H9 (cell line): Measurements from ENCODE around the gene APOA4. TPM values are rescaled to one million over a fixed set of nuclear protein-coding genes. Genes with fewer than 3 reads are reported as not detected.

Source experiments
- DNase-seq: peaks from one replicate; pipeline ENCODE4 v3.0.0-alpha.2; 2017
- H2AFZ ChIP-seq: one replicate; pipeline ENCODE4 v1.6.1; 2013; ENCODE audit warnings: mild to moderate bottlenecking, low read length, control low read depth, moderate library complexity
- H2AK5ac ChIP-seq: 2 replicates; pipeline ENCODE4 v1.6.1; 2013; ENCODE audit warnings: low read length, control low read depth, mixed read lengths; ENCODE audit not compliant: insufficient read length
- H2BK120ac ChIP-seq: one replicate; pipeline ENCODE4 v1.6.1; 2013; ENCODE audit warnings: low read depth, mild to moderate bottlenecking, low read length, control low read depth, inconsistent platforms; ENCODE audit not compliant: poor library complexity, severe bottlenecking
- H2BK12ac ChIP-seq: 2 replicates; pipeline ENCODE4 v1.6.1; 2013; ENCODE audit warnings: low read length, control low read depth, mixed read lengths, low read depth; ENCODE audit not compliant: insufficient read length
- H2BK15ac ChIP-seq: 2 replicates; pipeline ENCODE4 v1.6.1; 2013; ENCODE audit warnings: low read depth, low read length, control low read depth
- H2BK20ac ChIP-seq: one replicate; pipeline ENCODE4 v1.6.1; 2013; ENCODE audit warnings: low read depth, mild to moderate bottlenecking, low read length, control low read depth, inconsistent platforms; ENCODE audit not compliant: poor library complexity, severe bottlenecking
- H2BK5ac ChIP-seq: 2 replicates; pipeline ENCODE4 v1.6.1; 2013; ENCODE audit warnings: low read length, control low read depth, mixed read lengths; ENCODE audit not compliant: insufficient read length
- H3K14ac ChIP-seq: 2 replicates; pipeline ENCODE4 v1.6.1; 2013; ENCODE audit warnings: low read length, control low read depth; ENCODE audit not compliant: insufficient read depth
- H3K18ac ChIP-seq: 2 replicates; pipeline ENCODE4 v1.6.1; 2013; ENCODE audit warnings: low read depth, mild to moderate bottlenecking, mixed read lengths, low read length, control low read depth; ENCODE audit not compliant: insufficient read length
- H3K23ac ChIP-seq: 2 replicates; pipeline ENCODE4 v1.6.1; 2013; ENCODE audit warnings: low read length, control low read depth, mixed read lengths, low read depth; ENCODE audit not compliant: insufficient read length
- H3K23me2 ChIP-seq: 2 replicates; pipeline ENCODE4 v1.6.1; 2013; ENCODE audit warnings: low read depth, mild to moderate bottlenecking, mixed read lengths, low read length, control low read depth; ENCODE audit not compliant: insufficient read length, poor library complexity, severe bottlenecking
- H3K27ac ChIP-seq: 2 replicates; pipeline ENCODE4 v1.5.1; 2013; ENCODE audit warnings: low read length, control low read depth, mixed read lengths, low read depth; ENCODE audit not compliant: insufficient read length
- H3K27me3 ChIP-seq: 2 replicates; pipeline ENCODE4 v1.6.1; 2013; ENCODE audit warnings: low read length, control low read depth, inconsistent platforms; ENCODE audit not compliant: insufficient read depth
- H3K4ac ChIP-seq: 2 replicates; pipeline ENCODE4 v1.6.1; 2013; ENCODE audit warnings: low read depth, mild to moderate bottlenecking, control low read depth, inconsistent platforms, low read length, moderate library complexity
- H3K4me1 ChIP-seq: 2 replicates; pipeline ENCODE4 v1.6.1; 2013; ENCODE audit warnings: low read length, control low read depth, inconsistent platforms; ENCODE audit not compliant: insufficient read depth
- H3K4me2 ChIP-seq: 2 replicates; pipeline ENCODE4 v1.6.1; 2013; ENCODE audit warnings: low read length, control low read depth, mixed read lengths; ENCODE audit not compliant: insufficient read length, insufficient read depth
- H3K56ac ChIP-seq: 2 replicates; pipeline ENCODE4 v1.6.1; 2013; ENCODE audit warnings: low read depth, mild to moderate bottlenecking, mixed read lengths, low read length, control low read depth; ENCODE audit not compliant: insufficient read length
- H3K79me1 ChIP-seq: 2 replicates; pipeline ENCODE4 v1.6.1; 2013; ENCODE audit warnings: low read depth, mild to moderate bottlenecking, moderate library complexity, low read length, control low read depth, inconsistent platforms; ENCODE audit not compliant: insufficient read depth, poor library complexity, severe bottlenecking
- H3K79me2 ChIP-seq: 2 replicates; pipeline ENCODE4 v1.6.1; 2013; ENCODE audit warnings: low read length, control low read depth, inconsistent platforms; ENCODE audit not compliant: insufficient read depth
- H3K9ac ChIP-seq: 2 replicates; pipeline ENCODE4 v1.6.1; 2013; ENCODE audit warnings: low read length, control low read depth, mixed read lengths; ENCODE audit not compliant: insufficient read length; ENCODE audit errors: extremely low read depth
- H3K9me3 ChIP-seq: one replicate; pipeline ENCODE4 v1.6.1; 2013; ENCODE audit warnings: low read depth, low read length, inconsistent platforms; ENCODE audit not compliant: control insufficient read depth
- H3T11ph ChIP-seq: one replicate; pipeline ENCODE4 v1.6.1; 2013; ENCODE audit warnings: mild to moderate bottlenecking, low read length, control low read depth, inconsistent platforms
- H4K20me1 ChIP-seq: one replicate; pipeline ENCODE4 v1.6.1; 2013; ENCODE audit not compliant: control insufficient read depth, insufficient read length, insufficient read depth
- H4K5ac ChIP-seq: 2 replicates; pipeline ENCODE4 v1.6.1; 2013; ENCODE audit warnings: low read depth, mild to moderate bottlenecking, mixed read lengths, low read length, control low read depth; ENCODE audit not compliant: insufficient read length
- H4K8ac ChIP-seq: replicated peaks from 2 replicates; pipeline ENCODE4 v1.6.1; 2013; ENCODE audit warnings: low read length, control low read depth, mixed read lengths, low read depth; ENCODE audit not compliant: insufficient read length
- H4K91ac ChIP-seq: 2 replicates; pipeline ENCODE4 v1.6.1; 2013; ENCODE audit warnings: low read depth, mild to moderate bottlenecking, moderate library complexity, mixed read lengths, low read length, control low read depth; ENCODE audit not compliant: insufficient read length
- H3K27ac Mint-ChIP-seq, 3 experiments: 2 replicates in 2 of 3; 3 replicates in 1 of 3; pipeline ENCODE4 v1.8.0; 2020 to 2021; ENCODE audit warnings: mixed read lengths in 3 of 3, mild to moderate bottlenecking in 1 of 3, moderate library complexity in 1 of 3
- H3K27me3 Mint-ChIP-seq: 2 replicates; pipeline ENCODE4 v1.8.0; 2021; ENCODE audit warnings: low read depth, mild to moderate bottlenecking, moderate library complexity, mixed read lengths
- H3K36me3 Mint-ChIP-seq, 3 experiments: 2 replicates in 2 of 3; 3 replicates in 1 of 3; pipeline ENCODE4 v1.8.0; 2020 to 2021; ENCODE audit warnings: low read depth in 3 of 3, mixed read lengths in 3 of 3; ENCODE audit not compliant: insufficient read depth in 1 of 3
- H3K4me1 Mint-ChIP-seq, 2 experiments: 2 replicates each; pipeline ENCODE4 v1.8.0; 2020; ENCODE audit warnings: mixed read lengths in 2 of 2
- H3K4me3 Mint-ChIP-seq, 2 experiments: 2 replicates in 1 of 2; 3 replicates in 1 of 2; pipeline ENCODE4 v1.8.0; 2020 to 2021; ENCODE audit warnings: mild to moderate bottlenecking in 2 of 2, mixed read lengths in 2 of 2, moderate library complexity in 1 of 2
- H3K9me3 Mint-ChIP-seq, 2 experiments: 2 replicates in 1 of 2; 3 replicates in 1 of 2; pipeline ENCODE4 v1.8.0; 2020; ENCODE audit warnings: mild to moderate bottlenecking in 2 of 2, mixed read lengths in 2 of 2, moderate library complexity in 1 of 2
- WGBS: extraction: QIAGEN DNeasy Blood & Tissue Kit; methylation state at CpG from one replicate; pipeline ENCODE4 v1.1.7; 2013; ENCODE audit warnings: missing lambda C conversion rate, low lambda C conversion rate, mixed read lengths; ENCODE audit not compliant: insufficient read length; ENCODE audit errors: extremely low coverage; 5-methylcytosine and 5-hydroxymethylcytosine counted together
- total RNA-seq: library from RNA; stranded (reverse); gene quantifications from 2 replicates; pipeline ENCODE4 v1.2.1, GENCODE V29; 2021
- TF ChIP-seq, protein P1 (sequence below): fragments of 200-600 bp; sonication (generic); conservative IDR thresholded peaks from 3 replicates; pipeline ENCODE4 v1.8.0; 2021; ENCODE audit warnings: antibody characterized with exemption, mild to moderate bottlenecking

APOA4 gene
- total RNA-seq, 1 experiment from 2014 or later: not detected

DNA sequence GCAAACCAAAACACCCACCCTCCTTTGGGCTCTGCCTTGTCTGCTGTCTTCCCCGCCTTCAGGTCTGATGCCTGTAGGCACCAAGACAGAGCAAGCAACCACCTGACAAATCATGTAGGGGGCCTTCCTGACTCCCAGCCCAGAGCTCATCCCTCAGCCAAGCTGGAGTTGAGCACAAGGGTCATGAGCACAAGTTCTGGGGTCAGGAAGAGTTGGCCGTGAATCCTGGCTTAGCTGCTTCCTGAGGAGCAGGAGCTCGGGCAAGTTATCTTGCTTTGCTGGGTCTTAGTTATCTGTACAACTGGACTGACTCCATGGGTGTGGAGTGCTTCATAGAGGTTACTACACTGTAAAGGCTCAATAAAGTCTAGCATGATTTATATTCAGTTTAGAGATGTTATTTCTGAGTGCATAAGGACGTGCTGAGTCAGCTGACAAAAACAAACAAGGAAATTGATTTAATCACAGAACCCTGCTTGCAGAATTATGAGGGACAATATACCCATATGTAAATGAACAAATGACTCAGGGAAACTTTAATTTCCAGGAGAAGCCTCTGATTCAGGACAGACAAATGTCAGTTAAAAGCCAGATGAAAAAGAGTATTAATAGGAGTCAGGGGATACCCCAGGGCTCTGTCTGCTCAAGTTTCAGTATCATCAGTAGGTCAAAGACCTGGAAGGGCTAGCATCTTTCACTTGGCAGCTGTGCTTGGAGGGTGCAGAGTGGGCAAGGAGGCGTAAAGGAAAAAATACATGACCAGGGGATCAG lies 29.3 kb upstream of the APOA4 start:
- Histone ChIP-seq H3K79me1 (no peaks in the 10 kb centered on the region), H2AK5ac (no peak overlapping the region), H3K79me2 (no peaks in the 10 kb centered on the region), H2BK15ac (no peak overlapping the region), H3K4me1 (no peaks in the 10 kb centered on the region), H4K91ac (no peak overlapping the region), H3K9me3 (no peaks in the 10 kb centered on the region), H4K20me1 (no peaks in the 10 kb centered on the region), H3K4me2 (no peak overlapping the region), H3K14ac (no peak overlapping the region), H3K23ac (no peak overlapping the region), H2BK12ac (no peak overlapping the region), H3K18ac (no peak overlapping the region), H2BK120ac (no peak overlapping the region), H2BK5ac (no peak overlapping the region), H4K5ac (no peak overlapping the region), H3K9ac (no peak overlapping the region), H2BK20ac (no peak overlapping the region), H3K56ac (no peak overlapping the region), H3K4ac (no peak overlapping the region), H3K23me2 (no peaks in the 10 kb centered on the region), H3K27ac (no peak overlapping the region), H3T11ph (no peak overlapping the region), H2AFZ (no peak overlapping the region), H3K27me3 (no peaks in the 10 kb centered on the region), H4K8ac (no peak overlapping the region)
- no peak overlapping the region for H3K27ac Mint-ChIP-seq
- no peaks in the 10 kb centered on the region for H3K9me3 Mint-ChIP-seq
- peaks cover 11 to 39% (median 33%) of the 10 kb centered on the region in 3 experiments for H3K36me3 Mint-ChIP-seq
- H3K4me1 Mint-ChIP-seq: no peaks in the 10 kb centered on the region
- no peaks in the 10 kb centered on the region for H3K27me3 Mint-ChIP-seq
- WGBS: no CpG with 5 or more reads among the region's 5 CpGs
- no peak for DNase-seq
- no peak overlapping the region for H3K4me3 Mint-ChIP-seq
- TF ChIP-seq, protein P1, sequence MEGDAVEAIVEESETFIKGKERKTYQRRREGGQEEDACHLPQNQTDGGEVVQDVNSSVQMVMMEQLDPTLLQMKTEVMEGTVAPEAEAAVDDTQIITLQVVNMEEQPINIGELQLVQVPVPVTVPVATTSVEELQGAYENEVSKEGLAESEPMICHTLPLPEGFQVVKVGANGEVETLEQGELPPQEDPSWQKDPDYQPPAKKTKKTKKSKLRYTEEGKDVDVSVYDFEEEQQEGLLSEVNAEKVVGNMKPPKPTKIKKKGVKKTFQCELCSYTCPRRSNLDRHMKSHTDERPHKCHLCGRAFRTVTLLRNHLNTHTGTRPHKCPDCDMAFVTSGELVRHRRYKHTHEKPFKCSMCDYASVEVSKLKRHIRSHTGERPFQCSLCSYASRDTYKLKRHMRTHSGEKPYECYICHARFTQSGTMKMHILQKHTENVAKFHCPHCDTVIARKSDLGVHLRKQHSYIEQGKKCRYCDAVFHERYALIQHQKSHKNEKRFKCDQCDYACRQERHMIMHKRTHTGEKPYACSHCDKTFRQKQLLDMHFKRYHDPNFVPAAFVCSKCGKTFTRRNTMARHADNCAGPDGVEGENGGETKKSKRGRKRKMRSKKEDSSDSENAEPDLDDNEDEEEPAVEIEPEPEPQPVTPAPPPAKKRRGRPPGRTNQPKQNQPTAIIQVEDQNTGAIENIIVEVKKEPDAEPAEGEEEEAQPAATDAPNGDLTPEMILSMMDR: no peak
